ENCODE data around the gene ACOXL.

The ACOXL gene

DNA sequence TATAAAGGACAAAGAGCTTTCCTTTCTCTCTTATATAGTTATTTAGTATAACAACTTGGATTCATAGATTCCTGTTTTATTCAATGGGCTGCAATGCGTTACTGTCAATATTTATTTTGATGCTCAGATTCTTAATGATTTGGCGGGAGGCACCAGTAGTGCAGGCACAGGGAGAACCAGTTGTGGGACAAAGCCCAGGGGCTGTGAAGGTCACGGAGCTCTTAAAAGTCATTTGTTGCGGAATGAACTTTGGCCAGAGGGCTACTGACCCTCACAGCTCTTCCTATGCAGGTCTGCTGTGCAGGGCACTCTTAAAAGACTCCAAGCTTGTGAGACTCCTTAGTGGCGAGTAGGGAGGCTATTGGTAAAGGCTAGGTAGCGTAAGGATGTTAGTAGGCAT is 422.4 kb downstream of the ACOXL start:
- no peak overlapping the region for H3K4me3 ChIP-seq (ENCODE audit: low read depth, low read length)
- TF ChIP-seq, protein P1, sequence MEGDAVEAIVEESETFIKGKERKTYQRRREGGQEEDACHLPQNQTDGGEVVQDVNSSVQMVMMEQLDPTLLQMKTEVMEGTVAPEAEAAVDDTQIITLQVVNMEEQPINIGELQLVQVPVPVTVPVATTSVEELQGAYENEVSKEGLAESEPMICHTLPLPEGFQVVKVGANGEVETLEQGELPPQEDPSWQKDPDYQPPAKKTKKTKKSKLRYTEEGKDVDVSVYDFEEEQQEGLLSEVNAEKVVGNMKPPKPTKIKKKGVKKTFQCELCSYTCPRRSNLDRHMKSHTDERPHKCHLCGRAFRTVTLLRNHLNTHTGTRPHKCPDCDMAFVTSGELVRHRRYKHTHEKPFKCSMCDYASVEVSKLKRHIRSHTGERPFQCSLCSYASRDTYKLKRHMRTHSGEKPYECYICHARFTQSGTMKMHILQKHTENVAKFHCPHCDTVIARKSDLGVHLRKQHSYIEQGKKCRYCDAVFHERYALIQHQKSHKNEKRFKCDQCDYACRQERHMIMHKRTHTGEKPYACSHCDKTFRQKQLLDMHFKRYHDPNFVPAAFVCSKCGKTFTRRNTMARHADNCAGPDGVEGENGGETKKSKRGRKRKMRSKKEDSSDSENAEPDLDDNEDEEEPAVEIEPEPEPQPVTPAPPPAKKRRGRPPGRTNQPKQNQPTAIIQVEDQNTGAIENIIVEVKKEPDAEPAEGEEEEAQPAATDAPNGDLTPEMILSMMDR (IDR thresholded peaks at IDR 0.05; ENCODE audit: insufficient read depth, low read length, missing control alignments) = no peak
- CTCF ChIA-PET = no interaction called here
- no peak for DNase-seq (ENCODE audit: low read depth, low spot score)
- POLR2A ChIA-PET = no interaction called here

DNA sequence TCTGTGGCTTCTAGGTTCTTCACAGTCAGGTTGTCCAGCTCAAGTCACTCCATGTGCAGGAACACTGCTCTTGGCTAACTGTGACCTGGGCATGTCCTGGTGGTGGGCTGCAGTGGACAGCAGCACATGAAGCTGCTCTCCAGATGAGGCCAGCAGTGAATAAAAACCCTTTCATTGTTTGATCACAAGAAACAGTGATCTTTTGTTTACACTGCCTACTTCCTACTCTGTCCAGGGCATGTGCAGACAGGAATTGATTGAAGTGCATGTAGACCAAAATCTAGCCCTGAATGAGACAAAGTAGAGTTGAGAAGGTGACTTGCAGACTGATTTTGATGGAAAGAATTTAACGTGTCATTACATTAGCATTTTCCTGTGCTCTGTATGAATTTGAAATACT is 423.2 kb downstream of the ACOXL start:
- TF ChIP-seq, protein P1 (IDR thresholded peaks at IDR 0.05; ENCODE audit: insufficient read depth, low read length, missing control alignments) = no peak
- H3K4me3 ChIP-seq (ENCODE audit: low read depth, low read length) = no peak overlapping the region
- no peak for DNase-seq (ENCODE audit: low read depth, low spot score)
- CTCF ChIA-PET = no interaction called here
- POLR2A ChIA-PET = no interaction called here

DNA sequence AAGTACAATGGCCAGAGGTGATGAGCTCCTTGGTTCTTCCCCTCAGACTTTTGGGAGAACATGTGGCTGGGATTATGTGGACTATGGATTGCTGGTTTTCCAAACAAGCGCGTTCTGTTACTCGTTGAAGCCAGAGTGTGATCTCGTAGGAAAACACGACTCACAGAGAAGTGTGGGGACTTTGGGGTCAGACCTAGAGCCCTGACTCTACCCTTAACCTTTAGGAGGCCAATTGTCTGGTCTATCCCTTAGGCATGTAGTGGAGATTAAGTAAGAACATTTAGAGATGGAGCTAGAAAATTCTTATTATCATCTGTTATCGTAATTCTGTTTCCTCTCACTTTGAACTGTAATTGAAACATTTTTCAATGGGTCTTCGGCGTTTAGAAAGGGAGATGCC is 424.2 kb downstream of the ACOXL start:
- ChIA-PET CTCF (interaction anchor here (1.3 kb wide), 1 partner anchor 13 kb away, joined by 3 read pairs; no protein-coding TSS in a partner anchor), POLR2A (no interaction called here)
- no peak overlapping the region for H3K4me3 ChIP-seq (ENCODE audit: low read depth, low read length)
- no peak for DNase-seq (ENCODE audit: low read depth, low spot score)
- TF ChIP-seq, protein P1 (IDR thresholded peaks at IDR 0.05; ENCODE audit: insufficient read depth, low read length, missing control alignments) = no peak

DNA sequence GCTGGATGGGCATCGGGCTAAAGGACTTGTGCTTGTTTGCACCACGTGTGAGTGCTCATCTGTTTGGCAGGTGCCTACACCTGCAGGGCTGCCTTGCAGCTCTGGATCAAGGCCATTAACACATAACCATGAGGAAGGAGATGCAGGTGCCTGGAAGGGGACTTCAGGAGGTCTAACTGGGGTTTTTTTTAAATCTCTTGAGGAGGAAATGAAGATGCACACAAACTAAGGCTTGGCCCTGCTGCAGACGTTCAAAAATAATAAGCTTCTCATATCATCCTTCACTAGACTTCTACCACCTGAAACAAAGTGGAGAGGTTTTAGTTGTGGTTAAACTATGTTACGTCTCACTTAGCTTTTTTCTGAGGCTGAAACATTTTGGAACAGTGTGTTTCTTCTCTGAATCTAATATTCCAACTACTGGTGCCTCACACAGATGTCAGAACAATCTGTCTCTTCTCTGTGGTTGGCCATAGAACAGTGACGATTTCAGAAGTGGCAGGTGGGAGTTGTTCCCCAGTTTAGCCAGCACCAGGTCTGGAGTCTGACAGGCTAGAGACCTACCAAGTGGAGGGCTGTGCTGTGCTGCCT is 424.8 kb downstream of the ACOXL start:
- POLR2A ChIA-PET = no interaction called here
- no peak overlapping the region for H3K4me3 ChIP-seq (ENCODE audit: low read depth, low read length)
- no peak for DNase-seq (ENCODE audit: low read depth, low spot score)
- TF ChIP-seq, protein P1 (IDR thresholded peaks at IDR 0.05; ENCODE audit: insufficient read depth, low read length, missing control alignments) = no peak
- CTCF ChIA-PET = interaction anchor here (1.3 kb wide), 1 partner anchor 13 kb away, joined by 3 read pairs; no protein-coding TSS in a partner anchor

DNA sequence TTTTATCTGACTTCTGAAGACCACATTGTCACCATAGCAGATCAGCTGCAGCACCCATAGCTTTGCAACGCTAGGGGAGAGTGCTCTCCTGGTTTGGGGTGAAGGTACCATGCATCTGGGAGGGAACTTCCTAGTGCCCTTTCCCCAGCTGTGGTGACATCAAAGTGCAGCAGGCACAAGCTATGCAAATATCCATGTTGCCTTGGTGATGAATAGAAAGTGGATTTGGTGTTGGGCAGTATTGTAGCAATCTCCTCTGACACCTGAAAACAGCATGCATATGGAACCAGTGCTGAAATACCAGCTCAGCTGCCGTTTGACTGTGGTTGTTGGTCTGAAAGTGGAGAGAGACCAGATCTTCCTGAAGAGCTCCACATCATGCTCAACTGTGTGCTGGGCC is 425.4 kb downstream of the ACOXL start:
- H3K4me3 ChIP-seq (ENCODE audit: low read depth, low read length) = no peak overlapping the region
- POLR2A ChIA-PET = no interaction called here
- CTCF ChIA-PET = no interaction called here
- DNase-seq (ENCODE audit: low read depth, low spot score) = no peak
- TF ChIP-seq, protein P1 (IDR thresholded peaks at IDR 0.05; ENCODE audit: insufficient read depth, low read length, missing control alignments) = no peak

DNA sequence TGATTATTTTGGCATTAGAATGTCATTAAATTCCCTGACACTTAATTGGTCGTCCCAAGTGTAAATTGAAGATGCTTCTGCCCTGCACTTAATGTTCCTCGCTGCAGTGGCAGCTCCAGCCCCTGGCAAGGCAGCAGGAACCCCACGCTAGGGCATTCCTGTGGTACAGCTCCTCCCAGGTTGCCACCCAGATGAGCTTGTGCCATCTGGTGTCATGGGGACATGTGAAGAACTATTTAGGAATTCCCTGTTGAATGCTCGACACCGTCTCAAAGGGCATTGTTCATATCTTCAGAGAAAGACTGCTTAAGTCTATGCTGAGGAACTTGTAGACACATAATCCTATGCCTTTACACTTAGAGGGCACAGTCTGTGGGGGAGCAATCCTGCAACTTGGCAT is 427.3 kb downstream of the ACOXL start:
- TF ChIP-seq, protein P1 (IDR thresholded peaks at IDR 0.05; ENCODE audit: insufficient read depth, low read length, missing control alignments) = no peak
- ChIA-PET POLR2A (no interaction called here), CTCF (interaction anchor here (1.1 to 2.6 kb wide), 3 partner anchors 9 to 17 kb away, joined by 3 to 5 read pairs (median 3); no protein-coding TSS in a partner anchor)
- no peak overlapping the region for H3K4me3 ChIP-seq (ENCODE audit: low read depth, low read length)
- no peak for DNase-seq (ENCODE audit: low read depth, low spot score)

All from AG04449 (cell line).